MCF 10A (cell line): ENCODE data around the gene CAPSL. TPM values are rescaled to one million over a fixed set of nuclear protein-coding genes. Genes with fewer than 3 reads are reported as not detected.

Source experiments
- BruUV-seq: library from RNA; stranded (reverse); fragments of 400-500 nt; replicated peaks from 2 replicates; lab custom pipeline; 2021; lab: Mats Ljungman, UMichigan
- CTCF ChIA-PET: fragments of 300-600 bp; sonication (Branson Sonifier 250); formaldehyde crosslinking; extraction: SDS; loops from one replicate; lab custom pipeline; 2021; ENCODE audit warnings: antibody characterized with exemption, inconsistent platforms; lab: Yijun Ruan, JAX
- POLR2A ChIA-PET: fragments of 300-600, 350-650 bp; sonication (Branson Sonifier 250); formaldehyde crosslinking; extraction: SDS; loops from one replicate; lab custom pipeline; 2020; ENCODE audit warnings: antibody characterized with exemption, inconsistent platforms; lab: Yijun Ruan, JAX
- DNase-seq: peaks from one replicate; pipeline ENCODE4 v3.0.0-alpha.2; 2018; ENCODE audit not compliant: unreplicated experiment
- H3K27ac Mint-ChIP-seq: one replicate; pipeline ENCODE4 v1.8.0; 2022; ENCODE audit warnings: mild to moderate bottlenecking, low read depth, mixed read lengths; ENCODE audit not compliant: unreplicated experiment
- H3K27me3 Mint-ChIP-seq: one replicate; pipeline ENCODE4 v1.8.0; 2022; ENCODE audit warnings: mixed read lengths; ENCODE audit not compliant: insufficient read depth, unreplicated experiment
- H3K36me3 Mint-ChIP-seq: one replicate; pipeline ENCODE4 v1.8.0; 2022; ENCODE audit warnings: mild to moderate bottlenecking, moderate library complexity, mixed read lengths; ENCODE audit not compliant: insufficient read depth, unreplicated experiment
- H3K4me1 Mint-ChIP-seq: one replicate; pipeline ENCODE4 v1.8.0; 2022; ENCODE audit warnings: mixed read lengths; ENCODE audit not compliant: insufficient read depth, unreplicated experiment
- H3K4me3 Mint-ChIP-seq: one replicate; pipeline ENCODE4 v1.8.0; 2022; ENCODE audit warnings: mild to moderate bottlenecking, moderate library complexity, mixed read lengths; ENCODE audit not compliant: unreplicated experiment
- H3K9me3 Mint-ChIP-seq: one replicate; pipeline ENCODE4 v1.8.0; 2022; ENCODE audit warnings: mixed read lengths; ENCODE audit not compliant: unreplicated experiment
- CTCF ChIP-seq: fragments of 200-600 bp; IDR thresholded peaks from one replicate; pipeline ENCODE4 v1.8.0; 2022; ENCODE audit warnings: antibody characterized with exemption, mild to moderate bottlenecking; ENCODE audit not compliant: unreplicated experiment
- intact Hi-C: fragments of 100-400 bp; cut with micrococcal nuclease; formaldehyde crosslinking; loops from 2 replicates; pipeline ENCODE4 v1.14.1; 2022
- total RNA-seq: library from RNA; stranded (reverse); gene quantifications from 2 replicates; pipeline ENCODE4 v1.2.3, GENCODE V29; 2022

The CAPSL gene
- total RNA-seq, 1 experiment from 2014 or later, result not detected

DNA sequence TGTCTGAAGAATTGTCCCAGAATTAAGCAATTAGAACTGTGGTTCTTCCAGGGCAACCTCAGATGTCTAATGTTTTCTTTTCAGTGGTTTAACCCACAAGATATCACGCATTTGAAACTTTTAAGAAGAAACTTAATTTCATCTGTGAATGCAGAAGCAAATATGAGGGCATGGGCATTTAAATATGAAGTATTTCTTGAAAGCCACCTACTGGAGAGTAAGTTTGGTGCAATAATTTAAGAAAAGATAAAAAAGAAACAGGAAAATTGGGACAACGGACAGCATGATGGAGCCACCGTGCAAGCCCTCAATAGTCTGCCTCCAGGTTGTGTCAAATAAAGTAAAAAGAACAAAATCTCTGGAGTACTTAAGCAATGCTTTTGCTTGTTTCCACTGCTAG is 1.2 kb upstream of the CAPSL start:
- no peak for DNase-seq
- ChIA-PET POLR2A (no interaction called here), CTCF (interaction anchor here (1.1 kb wide), 1 partner anchor 13 kb away, joined by 5 read pairs; no protein-coding TSS in a partner anchor)
- no TSS peak for BruUV-seq
- intact Hi-C loops, result no loop called here
- no peak overlapping the region for H3K27ac Mint-ChIP-seq
- TF ChIP-seq CTCF, result peak; percentile 6
- no peaks in the 10 kb centered on the region for H3K9me3 Mint-ChIP-seq
- no peak overlapping the region for H3K4me3 Mint-ChIP-seq
- peaks cover 44% of the 10 kb centered on the region for H3K27me3 Mint-ChIP-seq
- no peaks in the 10 kb centered on the region for H3K36me3 Mint-ChIP-seq
- H3K4me1 Mint-ChIP-seq, result no peaks in the 10 kb centered on the region

DNA sequence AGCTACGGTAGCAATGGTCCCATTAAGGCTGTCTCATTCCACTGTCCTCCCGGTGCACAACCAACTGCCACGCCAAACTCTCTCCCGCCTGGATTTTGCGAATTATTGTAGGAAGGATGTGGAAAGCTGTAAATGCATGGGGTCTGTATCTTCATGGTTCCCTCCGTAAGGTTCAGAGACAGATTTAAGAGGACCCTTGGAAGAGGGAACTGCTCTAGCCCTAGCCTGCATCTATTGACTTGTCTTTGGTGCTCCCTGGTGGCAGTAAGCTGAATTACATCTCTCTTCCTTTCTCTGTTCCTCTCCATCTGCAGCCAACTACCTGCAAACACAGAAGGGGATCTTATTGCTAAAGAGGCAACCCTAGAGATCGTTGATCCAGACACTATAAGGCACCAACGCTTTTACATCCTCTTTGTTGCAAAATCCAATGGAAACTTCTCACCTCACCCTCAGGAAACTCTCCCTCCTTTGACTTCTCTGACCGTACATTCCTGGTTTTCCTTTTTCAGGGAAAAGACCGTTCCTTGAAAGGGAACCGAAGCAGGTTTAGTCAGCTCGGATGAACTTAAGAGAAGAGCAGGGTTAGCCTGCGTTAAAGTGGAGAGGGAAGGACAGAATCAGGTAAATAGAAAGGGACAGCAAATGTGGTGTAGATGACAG is 11.9 kb downstream of the CAPSL start:
- intact Hi-C loops, result loop anchor here (1.0 to 5.0 kb wide), 5 partner anchors 275 to 969 kb away; partner anchors contain the start of gene SPEF2
- DNase-seq, result peak; percentile 67
- H3K27ac Mint-ChIP-seq, result no peak overlapping the region
- peaks cover 39% of the 10 kb centered on the region for H3K27me3 Mint-ChIP-seq
- no TSS peak for BruUV-seq
- H3K4me3 Mint-ChIP-seq, result no peak overlapping the region
- TF ChIP-seq CTCF, result peak; percentile 91
- no peaks in the 10 kb centered on the region for H3K36me3 Mint-ChIP-seq
- peaks cover 30% of the 10 kb centered on the region for H3K4me1 Mint-ChIP-seq
- ChIA-PET CTCF (interaction anchor here (0.5 to 9.8 kb wide), 66 partner anchors 8 to 970 kb away, joined by 3 to 233 read pairs (median 4); partner anchors contain the start of genes PRLR and SPEF2), POLR2A (interaction anchor here (0.8 to 1.9 kb wide), 2 partner anchors 149 to 275 kb away, joined by 4 to 5 read pairs; no protein-coding TSS in a partner anchor)
- H3K9me3 Mint-ChIP-seq, result no peaks in the 10 kb centered on the region

DNA sequence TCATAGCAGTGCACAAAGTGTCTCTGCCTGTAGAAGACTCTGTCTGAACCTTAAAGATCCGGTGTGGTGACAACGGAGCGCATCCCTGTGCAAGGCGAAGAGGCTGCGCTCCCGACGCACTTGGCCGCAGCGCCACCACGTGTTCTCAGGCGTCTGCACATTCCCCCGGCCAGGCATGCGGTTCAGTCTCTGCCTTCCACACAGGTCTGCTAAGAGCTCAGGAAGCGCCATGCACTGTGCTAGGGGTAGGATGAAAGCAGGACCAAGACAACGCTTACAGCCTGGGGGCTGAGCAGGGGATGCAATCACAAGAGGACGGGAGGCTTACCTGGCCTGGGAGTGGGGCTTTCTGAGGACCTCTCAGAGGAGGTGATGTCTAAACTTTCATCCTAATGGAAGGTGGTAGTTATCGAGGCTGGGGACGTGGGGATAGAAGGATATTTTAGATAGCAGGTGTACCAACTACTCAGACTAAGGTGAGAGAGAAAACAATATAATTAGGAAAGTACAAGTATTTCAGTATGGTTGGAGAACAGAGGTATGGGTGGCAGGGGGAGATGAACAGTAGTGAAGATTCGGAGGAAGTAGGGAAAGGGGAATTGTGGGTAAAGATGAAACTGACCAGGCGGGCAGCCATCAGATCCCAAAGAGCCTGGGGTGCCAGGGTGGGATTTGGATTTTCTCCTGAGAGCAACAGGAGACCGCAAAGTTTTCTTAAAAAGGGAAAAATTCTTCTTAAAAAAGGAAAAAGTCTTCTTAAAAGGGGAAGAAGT is 13.3 kb downstream of the CAPSL start:
- intact Hi-C loops, result loop anchor here (1.0 to 5.0 kb wide), 5 partner anchors 148 to 968 kb away; no protein-coding TSS in a partner anchor
- Mint-ChIP-seq H3K4me1 (peaks cover 30% of the 10 kb centered on the region), H3K36me3 (no peaks in the 10 kb centered on the region), H3K27ac (no peak overlapping the region), H3K4me3 (peak overlapping the region; percentile 43), H3K9me3 (no peaks in the 10 kb centered on the region), H3K27me3 (peaks cover 39% of the 10 kb centered on the region)
- ChIA-PET CTCF (interaction anchor here (0.6 to 9.8 kb wide), 66 partner anchors 9 to 1410 kb away, joined by 3 to 233 read pairs (median 4); partner anchors contain the start of genes CAPSL, PRLR and SPEF2), POLR2A (interaction anchor here (0.6 to 1.4 kb wide), 3 partner anchors 143 to 274 kb away, joined by 3 to 4 read pairs (median 3); no protein-coding TSS in a partner anchor)
- TF ChIP-seq CTCF, result peak; percentile 88
- BruUV-seq, result no TSS peak
- peak; percentile 81 for DNase-seq
